Central memory CD8-positive, alpha-beta T cell (primary cell): Measurements from ENCODE around the gene OPCML.

Experiments
- ATAC-seq: fragments of 150-1000 bp; cut with Tn5 transposase; replicated peaks from 2 replicates; pipeline ENCODE4 v1.10.0; 2022; ENCODE audit warnings: mild to moderate bottlenecking, moderate FRiP score, moderate number of reproducible peaks; ENCODE audit not compliant: poor library complexity, severe bottlenecking; ENCODE audit errors: extremely low read depth
- DNase-seq, 2 donors: peaks; one replicate each; pipeline ENCODE4 v3.0.0; 2021; ENCODE audit warnings: low spot score in 2 of 2
- H3K27ac Mint-ChIP-seq: one replicate; pipeline ENCODE4 v1.8.0; 2022; ENCODE audit warnings: low read depth, mild to moderate bottlenecking, moderate library complexity, mixed read lengths
- H3K27me3 Mint-ChIP-seq: one replicate; pipeline ENCODE4 v1.8.0; 2022; ENCODE audit warnings: mixed read lengths
- H3K36me3 Mint-ChIP-seq: one replicate; pipeline ENCODE4 v1.8.0; 2022; ENCODE audit warnings: mild to moderate bottlenecking, moderate library complexity, mixed read lengths; ENCODE audit not compliant: insufficient read depth
- H3K4me1 Mint-ChIP-seq: one replicate; pipeline ENCODE4 v1.8.0; 2022; ENCODE audit warnings: mixed read lengths
- H3K4me3 Mint-ChIP-seq: one replicate; pipeline ENCODE4 v1.8.0; 2022; ENCODE audit warnings: mild to moderate bottlenecking, moderate library complexity, mixed read lengths
- H3K9me3 Mint-ChIP-seq: one replicate; pipeline ENCODE4 v1.8.0; 2022; ENCODE audit warnings: mixed read lengths

OPCML gene

DNA sequence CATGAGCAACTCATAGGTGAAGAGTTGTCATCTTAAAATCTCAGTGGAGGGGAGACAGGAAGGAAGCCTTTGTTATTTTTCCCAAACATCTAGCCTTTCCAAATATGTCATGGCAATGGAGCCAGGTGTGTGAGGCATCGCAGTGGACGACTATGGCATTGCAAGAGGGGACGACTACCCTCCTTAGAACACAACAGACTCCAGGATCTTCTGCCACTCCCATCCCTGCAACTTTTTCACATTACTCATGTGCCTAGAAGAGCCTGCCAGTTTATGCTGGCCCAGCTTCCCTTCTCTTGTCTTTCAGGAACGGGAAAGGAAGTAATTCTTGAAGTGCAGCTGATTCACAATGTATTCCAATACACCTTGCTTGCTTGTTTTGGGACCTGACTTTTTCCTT lies 1008.4 kb downstream of the OPCML start:
- no peaks in the 10 kb centered on the region for H3K4me1 Mint-ChIP-seq
- H3K4me3 Mint-ChIP-seq = no peak overlapping the region
- no peaks in the 10 kb centered on the region for H3K36me3 Mint-ChIP-seq
- no peak for ATAC-seq
- H3K27ac Mint-ChIP-seq = no peak overlapping the region
- no peaks in the 10 kb centered on the region for H3K27me3 Mint-ChIP-seq
- DNase-seq = no peak
- H3K9me3 Mint-ChIP-seq = peaks cover 6% of the 10 kb centered on the region

DNA sequence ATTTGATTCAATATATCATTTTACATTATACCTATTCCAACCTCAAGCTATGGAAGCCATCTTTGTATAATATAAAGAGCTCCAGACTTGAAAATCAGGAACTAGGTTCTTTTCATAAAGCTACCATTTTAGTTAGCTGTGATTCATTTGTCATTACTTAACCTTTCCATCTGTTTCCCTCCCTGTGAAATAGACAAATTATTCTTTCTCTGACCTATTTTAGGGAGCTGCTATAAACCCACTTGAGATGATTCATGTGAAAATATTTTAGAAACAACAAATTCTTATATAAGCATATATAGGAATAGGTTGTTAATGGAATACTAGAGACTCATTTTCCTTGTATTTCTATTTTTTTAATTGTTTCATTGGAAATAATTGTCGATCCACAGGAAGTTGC lies 1012.1 kb downstream of the OPCML start:
- ATAC-seq = no peak
- no peak for DNase-seq
- no peaks in the 10 kb centered on the region for H3K36me3 Mint-ChIP-seq
- H3K27ac Mint-ChIP-seq = no peak overlapping the region
- H3K27me3 Mint-ChIP-seq = no peaks in the 10 kb centered on the region
- H3K4me1 Mint-ChIP-seq = no peaks in the 10 kb centered on the region
- H3K4me3 Mint-ChIP-seq = no peak overlapping the region
- peaks cover 5% of the 10 kb centered on the region for H3K9me3 Mint-ChIP-seq

DNA sequence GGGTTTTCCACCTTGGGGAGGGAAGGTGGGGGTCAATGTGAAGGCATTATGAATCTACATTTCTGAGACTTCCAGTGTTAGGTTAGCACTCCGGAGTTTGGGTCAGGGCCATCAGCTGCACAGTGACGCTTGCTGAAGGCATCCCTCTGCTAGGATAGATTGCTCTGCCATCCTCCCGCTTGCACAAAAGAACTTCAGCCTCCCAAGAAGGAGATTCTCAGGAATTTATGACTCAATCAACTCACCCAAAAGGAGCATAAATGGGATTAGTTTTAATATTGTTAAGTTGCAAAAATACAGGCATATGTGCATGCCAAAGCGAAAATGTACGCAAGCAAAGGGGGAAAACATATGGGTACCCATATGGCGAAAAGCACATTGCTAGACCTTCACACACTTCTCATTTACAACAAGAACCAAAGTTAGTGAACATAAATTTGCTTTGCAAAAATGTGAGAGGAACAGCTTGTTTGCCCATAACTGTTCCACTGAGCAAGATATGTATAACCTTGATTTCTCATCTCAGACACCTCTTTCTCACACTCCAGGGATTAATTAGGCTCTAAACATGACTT lies 1013.0 kb downstream of the OPCML start:
- DNase-seq = no peak
- Mint-ChIP-seq H3K36me3 (no peaks in the 10 kb centered on the region), H3K9me3 (peaks cover 6% of the 10 kb centered on the region), H3K27ac (no peak overlapping the region), H3K4me3 (no peak overlapping the region), H3K27me3 (no peaks in the 10 kb centered on the region), H3K4me1 (no peaks in the 10 kb centered on the region)
- no peak for ATAC-seq

DNA sequence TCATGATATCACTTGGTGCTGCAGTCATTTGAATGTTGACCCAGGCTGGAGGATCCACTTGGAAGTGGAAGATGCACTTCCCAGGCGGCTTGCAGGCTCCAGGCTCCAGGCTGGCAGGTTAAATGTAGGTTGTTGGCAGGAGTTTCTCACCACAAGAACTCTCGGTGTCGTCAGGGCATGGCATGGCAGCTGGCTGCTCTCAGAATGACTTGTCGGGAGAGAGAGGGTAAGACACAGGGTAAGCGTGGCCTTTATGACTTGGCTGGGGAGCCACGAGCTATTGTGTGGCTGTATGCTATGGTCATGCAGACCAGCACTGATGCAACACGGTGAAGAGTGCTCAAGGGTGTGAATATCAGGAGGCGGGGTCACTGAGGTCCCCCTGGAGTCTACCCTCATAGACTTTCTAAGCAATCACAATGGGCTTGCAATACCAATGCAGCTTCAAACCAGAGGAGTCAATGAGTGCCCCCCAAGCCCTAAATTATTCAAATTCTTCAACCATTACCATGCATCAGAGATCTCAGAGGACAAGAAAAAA lies 1027.7 kb downstream of the OPCML start:
- no peak for DNase-seq
- H3K4me1 Mint-ChIP-seq = no peaks in the 10 kb centered on the region
- no peak overlapping the region for H3K27ac Mint-ChIP-seq
- peaks cover 9% of the 10 kb centered on the region for H3K27me3 Mint-ChIP-seq
- peaks cover 3% of the 10 kb centered on the region for H3K36me3 Mint-ChIP-seq
- no peak for ATAC-seq
- H3K4me3 Mint-ChIP-seq = no peak overlapping the region
- peaks cover 13% of the 10 kb centered on the region for H3K9me3 Mint-ChIP-seq

DNA sequence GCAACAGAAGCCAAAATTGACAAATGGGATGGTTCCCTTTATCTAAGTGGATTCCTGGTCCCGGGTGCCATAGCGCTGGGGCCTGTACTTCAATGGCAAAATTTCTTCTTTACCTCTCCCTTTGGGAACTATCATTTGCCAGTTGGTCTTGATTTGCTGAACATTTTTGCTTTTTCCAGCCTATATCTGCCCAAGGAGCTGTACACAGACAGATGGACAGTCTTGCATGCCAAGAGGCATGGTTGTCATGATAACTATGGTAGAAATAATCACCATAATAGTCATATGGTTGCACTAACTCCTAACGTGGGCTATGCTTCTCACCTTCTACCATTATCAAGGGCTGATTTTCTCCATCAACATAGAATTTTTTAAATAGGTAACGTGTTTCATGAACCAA lies 1030.9 kb downstream of the OPCML start:
- no peak overlapping the region for H3K27ac Mint-ChIP-seq
- no peak for ATAC-seq
- DNase-seq = no peak
- H3K27me3 Mint-ChIP-seq = peaks cover 9% of the 10 kb centered on the region
- no peaks in the 10 kb centered on the region for H3K4me1 Mint-ChIP-seq
- peaks cover 11% of the 10 kb centered on the region for H3K9me3 Mint-ChIP-seq
- peaks cover 2% of the 10 kb centered on the region for H3K36me3 Mint-ChIP-seq
- no peak overlapping the region for H3K4me3 Mint-ChIP-seq

DNA sequence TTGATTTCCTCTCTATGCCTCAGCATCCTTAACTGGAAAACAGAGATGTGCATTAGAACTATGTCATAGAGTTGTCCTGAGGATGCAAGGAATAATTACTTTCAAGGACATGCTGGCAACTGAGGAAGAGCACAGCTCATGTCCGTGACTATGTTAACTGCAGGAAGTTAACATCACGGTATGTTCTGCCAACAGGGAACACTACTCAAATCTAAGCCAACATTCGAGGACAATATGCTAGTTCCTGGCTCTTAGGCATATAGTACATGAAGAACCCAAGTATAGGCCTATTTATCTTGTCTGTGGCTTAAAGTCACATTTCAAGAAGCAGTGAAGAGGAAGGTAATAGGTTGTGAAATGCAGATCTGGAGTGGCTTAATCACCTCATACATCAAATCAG lies 1032.6 kb downstream of the OPCML start:
- ATAC-seq (no peak), DNase-seq (no peak)
- Mint-ChIP-seq H3K9me3 (peaks cover 8% of the 10 kb centered on the region), H3K27ac (no peak overlapping the region), H3K4me1 (no peaks in the 10 kb centered on the region), H3K27me3 (peaks cover 9% of the 10 kb centered on the region), H3K36me3 (no peaks in the 10 kb centered on the region), H3K4me3 (no peak overlapping the region)

DNA sequence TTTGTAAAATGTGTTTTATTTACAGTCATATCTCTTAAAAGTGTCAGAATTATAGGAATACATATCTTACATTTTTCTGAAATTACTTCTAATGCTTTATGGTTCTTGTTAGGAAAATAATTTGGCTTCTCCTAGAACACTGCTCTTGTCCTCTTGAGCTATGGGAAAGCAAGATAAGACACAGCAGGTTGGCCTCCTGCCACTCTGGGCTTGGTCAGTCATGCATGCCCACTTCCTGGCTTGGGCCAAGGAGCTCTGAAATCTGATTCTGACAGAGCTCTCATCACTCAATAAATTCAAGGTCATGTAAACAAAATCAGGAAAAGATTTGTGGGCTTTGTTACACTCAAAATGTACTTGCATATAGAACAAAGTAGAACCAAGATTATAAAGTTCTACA lies 1036.0 kb downstream of the OPCML start:
- DNase-seq (no peak), ATAC-seq (no peak)
- no peaks in the 10 kb centered on the region for H3K36me3 Mint-ChIP-seq
- no peak overlapping the region for H3K4me3 Mint-ChIP-seq
- H3K27ac Mint-ChIP-seq = no peak overlapping the region
- no peaks in the 10 kb centered on the region for H3K27me3 Mint-ChIP-seq
- H3K4me1 Mint-ChIP-seq = no peaks in the 10 kb centered on the region
- peaks cover 9% of the 10 kb centered on the region for H3K9me3 Mint-ChIP-seq

DNA sequence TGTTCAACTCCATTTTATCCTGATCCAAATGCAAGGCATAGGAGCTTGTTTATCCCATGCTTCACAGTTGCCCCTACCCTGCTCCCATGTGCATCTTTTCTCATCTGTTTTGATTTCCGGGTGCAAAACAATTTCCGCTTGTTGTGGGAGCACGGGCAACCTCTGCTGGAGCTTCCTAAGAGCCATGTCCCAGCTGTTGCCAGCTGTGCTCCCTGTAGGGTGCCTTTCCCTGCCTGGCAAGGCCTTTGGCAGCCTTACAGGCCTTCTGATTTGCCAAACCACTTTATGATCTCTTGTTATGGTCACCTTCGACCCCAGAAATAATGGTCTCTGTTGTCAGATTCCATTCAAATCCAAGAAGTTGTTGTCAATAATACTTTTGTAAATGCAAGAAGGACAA lies 1038.5 kb downstream of the OPCML start:
- Mint-ChIP-seq H3K36me3 (no peaks in the 10 kb centered on the region), H3K4me3 (no peak overlapping the region), H3K4me1 (no peaks in the 10 kb centered on the region), H3K27me3 (no peaks in the 10 kb centered on the region), H3K9me3 (peaks cover 22% of the 10 kb centered on the region), H3K27ac (no peak overlapping the region)
- DNase-seq (no peak), ATAC-seq (no peak)

DNA sequence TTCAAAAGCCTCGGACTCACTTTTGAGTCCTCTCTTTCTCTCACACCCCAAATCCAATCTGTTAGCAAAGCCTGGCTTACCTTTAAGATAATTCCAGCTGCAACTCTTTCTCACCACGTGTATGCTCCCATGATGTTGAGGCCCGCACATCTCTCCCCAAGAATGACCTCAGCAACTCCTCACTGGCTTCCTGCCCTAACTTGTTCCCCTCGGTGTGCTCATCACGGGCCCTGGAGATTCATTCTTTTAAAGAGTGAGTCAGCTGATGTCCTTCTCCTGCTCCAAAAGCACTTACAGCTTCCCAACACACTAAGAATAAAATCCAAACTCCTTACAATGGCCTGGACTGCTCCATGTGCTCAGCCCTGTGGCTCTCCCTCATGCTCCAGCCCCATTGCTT lies 1041.3 kb downstream of the OPCML start:
- Mint-ChIP-seq H3K27ac (no peak overlapping the region), H3K27me3 (no peaks in the 10 kb centered on the region)
- ATAC-seq = no peak

DNA sequence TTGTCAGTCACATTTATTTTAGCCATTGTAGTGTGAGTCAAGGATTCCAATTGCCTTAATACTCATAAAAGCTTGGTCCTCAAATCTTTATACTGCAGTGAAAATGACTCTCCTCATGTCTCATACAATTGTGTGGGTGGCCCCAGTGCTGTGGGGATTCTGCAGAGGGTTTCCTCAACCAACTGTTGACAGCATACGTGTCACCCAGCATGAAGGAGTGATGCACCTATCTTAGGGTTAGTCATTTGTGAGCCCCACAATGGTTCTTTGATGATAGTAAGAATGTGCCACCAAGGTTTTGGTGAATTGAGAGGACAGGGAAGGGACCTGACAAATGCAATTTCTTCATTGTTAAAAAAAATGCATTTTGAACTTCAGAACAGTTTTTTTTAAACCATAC lies 1046.2 kb downstream of the OPCML start:
- no peaks in the 10 kb centered on the region for H3K36me3 Mint-ChIP-seq
- DNase-seq (no peak), ATAC-seq (no peak)
- H3K27ac Mint-ChIP-seq = no peak overlapping the region
- H3K9me3 Mint-ChIP-seq = peaks cover 23% of the 10 kb centered on the region
- no peaks in the 10 kb centered on the region for H3K27me3 Mint-ChIP-seq
- H3K4me3 Mint-ChIP-seq = no peak overlapping the region
- no peaks in the 10 kb centered on the region for H3K4me1 Mint-ChIP-seq

More for the DNA sequence above, 1041.3 kb downstream of the OPCML start:
- no peaks in the 10 kb centered on the region for H3K36me3 Mint-ChIP-seq
- no peak for DNase-seq
- no peaks in the 10 kb centered on the region for H3K4me1 Mint-ChIP-seq
- no peak overlapping the region for H3K4me3 Mint-ChIP-seq
- peaks cover 34% of the 10 kb centered on the region for H3K9me3 Mint-ChIP-seq

DNA sequence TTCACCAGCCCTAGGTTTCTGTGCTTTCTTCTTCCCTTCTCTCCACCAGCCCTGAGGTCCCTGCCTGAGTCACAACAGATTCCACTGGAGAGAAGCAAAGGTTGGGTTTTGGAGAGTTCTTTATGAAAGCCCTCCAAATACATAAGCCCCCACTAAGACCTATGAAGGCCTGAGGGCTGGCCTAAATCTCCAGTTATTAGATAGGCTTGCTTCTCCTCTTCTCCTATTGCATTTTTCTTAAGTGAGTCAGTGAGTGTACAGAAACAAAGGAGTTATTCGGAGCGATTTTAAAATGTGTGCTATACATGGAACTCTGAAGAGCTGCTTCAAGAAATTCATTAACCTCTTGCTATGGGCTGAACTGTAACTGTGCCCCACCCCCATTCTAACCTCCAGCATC lies 1057.3 kb downstream of the OPCML start:
- Mint-ChIP-seq H3K4me3 (no peak overlapping the region), H3K9me3 (peaks cover 5% of the 10 kb centered on the region), H3K27me3 (no peaks in the 10 kb centered on the region), H3K4me1 (no peaks in the 10 kb centered on the region), H3K36me3 (no peaks in the 10 kb centered on the region), H3K27ac (no peak overlapping the region)
- ATAC-seq (no peak), DNase-seq (no peak)

DNA sequence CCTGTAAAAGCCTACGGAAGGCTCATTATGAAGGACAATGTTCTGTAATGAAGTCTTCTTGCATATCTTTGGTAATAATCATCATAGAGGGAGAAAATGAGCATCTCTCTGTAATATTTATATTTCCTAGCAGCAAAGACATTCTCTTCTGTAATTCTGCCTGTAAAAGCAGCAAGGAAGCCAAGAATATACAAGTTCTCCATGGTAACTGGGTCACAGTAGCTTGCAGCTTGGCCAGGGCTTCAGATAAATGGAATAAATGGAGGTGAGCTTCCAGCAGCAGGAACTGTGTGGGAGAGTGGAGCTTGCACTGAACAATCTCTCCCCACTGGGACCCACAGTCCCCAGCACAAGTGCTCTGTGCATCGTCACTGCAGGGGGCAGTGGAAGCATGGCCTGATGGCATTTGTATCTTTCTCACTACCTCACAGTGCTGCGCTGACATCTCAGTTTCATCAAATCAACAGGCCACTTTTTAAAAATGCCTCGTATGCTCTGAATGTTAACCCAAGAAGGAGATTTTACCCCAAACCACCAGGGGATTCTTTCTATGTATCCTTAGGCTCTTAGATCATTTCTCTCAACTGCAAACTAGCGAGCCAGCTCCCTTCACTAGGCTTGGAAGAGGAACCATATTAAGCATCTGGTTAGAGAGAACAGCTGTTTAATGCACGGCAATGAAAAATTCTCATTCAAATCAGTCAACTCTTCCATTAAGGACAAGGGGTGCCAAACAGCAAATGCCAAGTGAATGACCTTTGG lies 1059.7 kb downstream of the OPCML start:
- no peak overlapping the region for H3K27ac Mint-ChIP-seq
- H3K27me3 Mint-ChIP-seq = no peaks in the 10 kb centered on the region
- H3K4me3 Mint-ChIP-seq = no peak overlapping the region
- H3K4me1 Mint-ChIP-seq = no peaks in the 10 kb centered on the region
- ATAC-seq (no peak), DNase-seq (no peak)
- no peaks in the 10 kb centered on the region for H3K36me3 Mint-ChIP-seq
- peaks cover 5% of the 10 kb centered on the region for H3K9me3 Mint-ChIP-seq

DNA sequence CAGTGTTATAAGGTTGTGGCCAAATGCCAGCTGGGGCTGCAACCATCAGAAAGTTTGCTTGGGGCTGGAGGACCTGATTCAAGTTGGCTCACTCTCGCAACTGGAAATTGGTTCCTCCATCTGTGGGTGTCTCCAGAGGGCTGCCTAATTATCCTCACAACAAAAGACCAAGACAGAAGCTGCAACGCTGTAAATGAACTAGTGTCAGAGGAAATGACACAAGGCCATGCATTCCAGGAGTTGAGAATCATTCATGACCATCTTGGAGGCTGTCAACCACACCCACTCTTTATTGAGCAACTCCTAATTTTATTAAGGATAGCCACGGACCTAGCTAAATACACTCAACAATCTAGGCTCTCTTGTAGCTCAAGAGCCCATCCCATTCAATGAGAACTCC lies 1060.8 kb downstream of the OPCML start:
- H3K4me1 Mint-ChIP-seq = no peaks in the 10 kb centered on the region
- DNase-seq = no peak
- H3K9me3 Mint-ChIP-seq = no peaks in the 10 kb centered on the region
- ATAC-seq = no peak
- H3K27ac Mint-ChIP-seq = no peak overlapping the region
- H3K36me3 Mint-ChIP-seq = no peaks in the 10 kb centered on the region
- H3K27me3 Mint-ChIP-seq = no peaks in the 10 kb centered on the region
- no peak overlapping the region for H3K4me3 Mint-ChIP-seq
